ENCODE results near the gene PPIL4.

The PPIL4 gene

DNA sequence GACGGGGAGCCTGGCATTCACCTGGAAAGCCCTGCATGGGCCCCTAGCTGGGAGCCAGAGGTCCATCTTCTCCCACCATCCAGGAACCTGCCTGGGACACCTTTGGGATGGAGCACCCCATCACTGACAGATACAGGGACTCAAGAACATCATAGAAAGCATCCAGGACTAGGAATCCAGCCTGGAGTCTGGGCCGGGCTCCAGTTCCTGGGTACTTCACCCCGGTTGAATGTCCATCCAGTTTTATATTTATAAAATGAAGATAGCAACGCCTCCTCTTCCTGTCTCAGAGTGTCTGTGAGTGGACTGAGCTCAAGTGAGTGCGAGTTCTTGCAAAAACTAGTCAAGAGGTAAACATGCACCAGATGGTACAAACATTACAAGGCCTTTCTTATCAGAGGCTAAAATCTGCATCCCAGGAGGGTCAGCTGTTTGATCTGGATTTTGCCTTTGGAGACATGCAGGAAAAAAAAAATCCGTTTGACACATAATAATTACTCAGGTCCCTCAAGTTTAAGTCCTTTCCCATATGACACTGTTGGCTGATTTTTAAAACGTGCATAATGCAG lies 88.4 kb downstream of the PPIL4 start:
- no peak for DNase-seq

DNA sequence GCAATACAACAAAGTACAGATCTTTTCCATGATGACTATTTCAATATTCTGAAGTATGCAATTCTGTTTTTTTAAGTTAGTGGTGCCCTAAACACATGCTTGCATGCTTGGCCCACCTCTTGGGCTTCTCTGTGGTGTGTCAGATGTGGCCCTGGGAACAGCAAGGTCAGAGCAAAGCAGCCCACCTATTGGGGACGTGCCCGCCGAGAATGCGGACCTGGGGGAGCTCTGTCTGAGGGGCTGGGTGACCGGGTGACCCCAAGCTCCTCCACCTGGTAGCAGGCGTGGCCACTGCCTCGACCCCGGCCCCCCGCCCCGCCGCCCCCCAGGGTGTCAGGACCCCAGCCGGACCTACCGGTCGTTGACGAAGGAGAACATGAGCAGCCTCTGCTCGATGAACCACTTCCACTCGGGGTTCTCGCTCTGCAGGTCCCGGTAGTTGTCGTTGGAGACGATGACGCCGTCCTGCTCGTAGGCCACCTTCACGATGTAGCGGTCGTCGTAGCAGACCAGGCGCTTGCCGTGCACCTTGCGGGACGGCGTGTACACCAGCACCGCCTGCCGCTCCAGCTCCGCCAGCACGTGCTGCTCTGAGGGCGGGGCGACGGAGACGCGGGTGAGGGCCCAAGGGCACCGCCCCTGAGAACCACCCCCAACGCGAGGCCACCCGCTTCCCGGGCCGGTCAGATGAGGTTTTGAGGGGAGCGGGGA lies 89.4 kb downstream of the PPIL4 start:
- DNase-seq: no peak

DNA sequence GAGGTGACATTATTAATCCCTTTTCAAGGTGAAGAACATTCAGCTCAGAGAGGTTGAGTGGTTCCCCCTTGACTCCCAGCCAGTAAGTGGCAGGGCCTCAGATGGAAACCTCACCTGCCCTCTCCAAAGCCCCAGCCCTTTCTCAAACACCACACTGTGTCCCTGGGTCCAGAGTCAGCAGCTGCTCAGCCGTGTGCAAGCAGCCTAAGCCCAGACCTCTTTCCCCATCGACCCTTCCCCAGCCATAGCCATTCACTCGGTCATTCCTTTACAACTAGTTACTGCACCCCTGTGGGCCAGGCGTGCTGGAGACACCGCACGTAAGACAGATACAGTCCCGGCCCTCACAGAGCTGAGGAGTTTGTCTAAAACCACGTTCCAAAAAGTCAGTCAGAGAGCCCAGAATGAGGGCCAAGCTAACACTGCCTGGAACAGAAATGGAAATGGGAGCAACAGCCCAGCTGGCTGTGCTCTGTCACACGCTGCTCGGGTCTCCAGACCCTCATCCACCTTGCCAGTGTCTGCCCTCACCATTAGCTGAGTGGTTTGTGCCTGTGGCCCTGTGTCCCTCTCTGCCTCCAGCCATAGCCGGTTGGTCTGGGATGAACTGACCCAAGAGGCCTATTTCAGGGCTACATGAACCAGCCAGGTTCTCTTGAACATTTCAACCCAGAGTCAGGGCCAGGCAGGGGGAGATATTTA lies 90.7 kb downstream of the PPIL4 start:
- no peak for DNase-seq

Measured in activated naive CD4-positive, alpha-beta T cell (primary cell).